HCEC 1CT (cell line): ENCODE measurements around the gene RAB8B.

Experiments
- DNase-seq: peaks from one replicate; pipeline ENCODE4 v3.0.0-alpha.2; 2017

RAB8B gene

GRCh38 chr15:63238796-63239195, 49.4 kb downstream of the RAB8B start:
- DNase-seq: peak; percentile 88

DNA sequence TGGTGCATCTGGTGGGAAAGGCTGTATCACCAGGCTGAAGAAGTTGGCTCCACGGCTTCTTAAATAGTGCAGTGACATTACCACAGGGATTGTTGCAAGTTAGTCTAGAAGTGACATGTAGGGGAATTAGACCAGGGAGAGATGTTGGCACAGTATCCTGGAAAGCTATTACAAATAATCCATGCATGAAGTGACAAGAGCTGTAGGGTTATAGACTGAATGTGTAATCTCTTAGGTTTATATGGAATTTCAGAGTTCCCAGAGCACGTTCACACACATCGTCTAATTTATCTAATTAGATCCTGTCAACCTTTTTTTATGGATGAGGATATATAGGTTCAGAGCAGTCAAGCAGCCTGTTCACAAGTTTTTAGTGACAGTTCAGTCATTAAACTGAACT, 50.7 kb downstream of the RAB8B start:
- DNase-seq: no peak

DNA sequence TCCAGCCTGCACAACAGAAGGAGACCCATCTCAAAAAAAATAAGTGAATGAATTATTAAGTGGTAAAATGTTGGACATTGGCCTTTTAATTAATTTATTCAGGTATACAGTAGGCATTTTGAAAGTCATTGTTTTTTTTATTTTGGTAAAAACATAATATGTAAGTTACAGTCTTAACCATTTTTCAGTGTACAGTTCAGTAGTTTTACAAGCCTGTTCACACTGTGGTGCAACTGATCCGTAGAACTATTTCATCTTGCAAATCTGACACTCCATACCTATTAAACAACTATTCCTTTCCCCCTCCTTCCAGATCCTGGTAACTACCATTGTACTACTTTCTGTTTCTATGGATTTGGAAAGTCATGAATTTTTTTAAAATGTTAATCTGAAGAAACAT, 51.9 kb downstream of the RAB8B start:
- no peak for DNase-seq

GRCh38 chr15:63243101-63243500, 53.7 kb downstream of the RAB8B start:
- peak; percentile 76 for DNase-seq

- DNase-seq: no peak
Observed at GRCh38 chr15:63243776-63244175, 54.4 kb downstream of the RAB8B start.

- peak; percentile 53 for DNase-seq
Observed at GRCh38 chr15:63244399-63244798, 55.0 kb downstream of the RAB8B start.

DNA sequence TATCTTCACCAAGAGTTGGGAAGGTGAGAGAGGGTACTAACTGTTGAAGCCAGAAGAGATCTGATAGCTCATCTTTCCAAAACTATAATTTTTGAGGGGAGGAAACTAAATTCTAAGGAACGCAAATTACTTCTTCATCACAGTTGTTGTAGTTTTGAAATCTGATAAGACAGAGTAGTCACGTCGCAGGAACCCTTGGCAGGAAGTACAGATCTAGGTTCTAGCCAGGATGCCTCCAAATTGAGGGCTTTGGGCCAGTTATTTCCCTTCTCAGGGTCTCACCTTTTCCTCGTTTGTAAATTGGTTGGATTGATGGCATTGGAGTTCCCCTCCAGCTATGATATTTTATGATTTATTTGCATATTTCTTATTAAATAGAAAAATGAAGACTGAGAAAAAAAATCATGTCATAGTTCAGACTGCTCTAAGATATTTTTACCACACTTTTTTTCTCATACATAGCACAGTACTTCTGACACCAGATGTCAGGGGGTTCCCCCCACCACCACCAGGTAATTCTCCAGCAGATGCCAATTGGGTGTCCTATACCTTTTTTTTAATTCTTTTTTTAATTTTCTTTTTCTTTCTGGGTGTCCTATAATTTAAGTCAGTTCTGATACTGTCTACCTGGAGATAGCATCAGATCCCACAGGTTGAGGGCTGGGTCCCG, 55.7 kb downstream of the RAB8B start:
- DNase-seq: no peak

DNA sequence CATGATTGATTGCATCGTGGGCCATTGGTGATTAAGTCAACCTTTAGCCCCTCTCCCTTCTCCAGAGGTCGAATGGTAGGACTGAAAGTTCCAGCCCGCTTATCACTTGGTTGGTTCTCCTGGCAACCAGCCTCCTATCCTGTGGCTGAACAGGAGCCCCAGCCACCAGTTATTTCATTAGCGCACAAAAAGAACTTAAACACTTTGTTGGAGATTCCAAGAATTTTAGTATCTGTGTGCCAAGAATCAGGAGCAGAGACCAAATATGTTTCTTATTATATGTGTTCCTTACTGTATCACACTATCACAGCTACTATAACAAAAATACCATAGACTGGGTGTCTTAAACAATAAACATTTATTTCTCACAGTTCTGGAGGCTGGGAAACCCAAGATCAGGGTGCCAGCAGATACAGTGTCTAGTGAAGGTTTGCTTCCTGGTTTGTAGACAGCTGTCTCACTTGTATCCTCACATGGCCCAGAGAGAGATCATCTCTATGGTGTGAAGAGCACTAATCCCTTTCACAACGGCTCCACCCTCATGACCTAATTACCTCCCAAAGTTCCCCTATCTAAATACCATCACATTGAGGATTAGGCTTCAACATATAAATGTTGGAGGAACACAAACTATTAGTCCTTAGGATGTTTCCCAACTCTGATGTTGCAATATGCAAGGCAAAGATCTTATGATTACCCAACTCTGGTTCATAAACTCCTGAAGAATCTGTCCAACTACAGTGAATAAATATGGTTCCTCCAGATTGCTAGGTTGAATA, 57.5 kb downstream of the RAB8B start:
- peak; percentile 96 for DNase-seq

- DNase-seq: peak; percentile 98
Observed at GRCh38 chr15:63250312-63250965, 61.0 kb downstream of the RAB8B start.

DNA sequence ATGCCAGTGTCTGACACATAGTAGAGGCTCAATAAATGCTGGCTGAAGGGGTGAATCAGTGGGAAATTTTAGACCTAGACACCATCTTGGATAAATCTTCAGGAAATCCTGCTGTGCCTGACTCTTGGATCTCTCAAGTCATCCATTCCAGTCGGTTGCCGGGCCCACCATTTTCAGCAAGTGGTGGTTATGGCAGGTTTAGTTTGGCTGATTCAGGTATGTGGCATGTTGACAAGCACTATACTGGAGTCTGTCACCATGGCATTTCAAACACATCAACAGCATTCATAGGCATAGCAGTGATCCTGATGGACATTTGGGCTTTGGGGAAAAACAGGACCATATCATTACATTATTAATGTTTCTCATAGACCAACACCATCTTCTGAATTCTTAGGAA, 62.3 kb downstream of the RAB8B start:
- no peak for DNase-seq

DNA sequence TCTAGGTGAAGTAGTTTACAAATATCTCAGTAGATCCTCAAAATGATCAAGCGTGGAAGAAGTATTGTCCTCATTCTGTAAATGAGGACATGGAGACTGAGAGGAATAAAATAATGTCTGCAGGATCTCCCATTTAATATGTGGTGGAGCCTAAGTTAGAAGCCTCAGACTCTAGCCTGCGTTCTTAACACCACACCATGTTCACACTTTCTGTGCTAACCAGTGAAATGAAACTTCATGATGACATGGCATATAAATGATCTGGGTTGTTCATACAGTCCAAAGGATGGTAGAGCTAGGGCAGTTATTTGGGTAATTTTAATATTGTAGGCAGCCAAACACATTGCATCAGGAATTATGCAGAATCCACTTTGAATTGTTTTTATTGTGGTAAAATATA, 62.9 kb downstream of the RAB8B start:
- no peak for DNase-seq

- no peak for DNase-seq
Observed at GRCh38 chr15:63254991-63255390, 65.6 kb downstream of the RAB8B start.

DNA sequence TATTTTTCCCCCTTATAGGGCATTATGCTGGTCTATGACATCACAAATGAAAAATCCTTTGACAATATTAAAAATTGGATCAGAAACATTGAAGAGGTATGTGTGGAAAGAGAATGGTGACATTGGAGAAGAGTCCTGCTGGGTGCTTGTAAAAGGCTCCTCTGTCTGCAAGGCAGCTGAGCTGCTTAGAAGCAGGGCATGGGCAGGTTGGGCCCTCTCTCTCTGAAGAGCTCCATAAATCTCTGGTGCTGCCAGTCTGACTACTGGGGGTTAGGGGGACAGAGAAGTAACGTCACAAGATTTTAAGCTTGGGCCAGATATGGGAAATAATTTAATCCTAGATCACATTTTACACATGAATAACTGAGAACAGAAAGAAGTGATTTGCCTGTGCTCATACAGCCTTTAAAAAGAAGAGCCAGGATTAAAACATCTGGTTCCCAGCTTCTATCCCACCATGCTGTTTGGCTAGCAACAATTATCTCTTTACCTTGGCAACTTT, 66.1 kb downstream of the RAB8B start:
- DNase-seq: no peak

GRCh38 chr15:63256433-63257274, 67.2 kb downstream of the RAB8B start:
- peak; percentile 81 for DNase-seq

- DNase-seq: no peak
Observed at GRCh38 chr15:63258658-63259057, 69.3 kb downstream of the RAB8B start.

- DNase-seq: no peak
Observed at GRCh38 chr15:63260791-63261190, 71.4 kb downstream of the RAB8B start.

GRCh38 chr15:63261311-63261710, 71.9 kb downstream of the RAB8B start:
- no peak for DNase-seq

DNA sequence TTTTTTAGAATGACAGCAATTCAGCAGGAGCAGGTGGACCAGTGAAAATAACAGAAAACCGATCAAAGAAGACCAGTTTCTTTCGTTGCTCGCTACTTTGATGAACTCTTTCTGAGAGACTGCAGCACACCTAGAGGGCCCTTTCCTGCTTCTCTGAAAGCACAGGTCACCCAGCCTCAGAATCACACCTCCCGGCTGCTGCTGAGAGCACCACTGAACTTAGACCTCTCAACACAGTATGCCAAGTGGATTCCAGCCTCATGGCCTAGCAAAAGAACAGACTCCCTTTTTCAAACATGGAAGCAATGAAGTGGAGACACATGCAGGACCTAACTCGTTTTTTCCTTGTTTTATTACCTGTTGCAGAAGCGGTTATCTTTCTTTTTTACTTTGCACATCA, 74.1 kb downstream of the RAB8B start:
- no peak for DNase-seq

DNA sequence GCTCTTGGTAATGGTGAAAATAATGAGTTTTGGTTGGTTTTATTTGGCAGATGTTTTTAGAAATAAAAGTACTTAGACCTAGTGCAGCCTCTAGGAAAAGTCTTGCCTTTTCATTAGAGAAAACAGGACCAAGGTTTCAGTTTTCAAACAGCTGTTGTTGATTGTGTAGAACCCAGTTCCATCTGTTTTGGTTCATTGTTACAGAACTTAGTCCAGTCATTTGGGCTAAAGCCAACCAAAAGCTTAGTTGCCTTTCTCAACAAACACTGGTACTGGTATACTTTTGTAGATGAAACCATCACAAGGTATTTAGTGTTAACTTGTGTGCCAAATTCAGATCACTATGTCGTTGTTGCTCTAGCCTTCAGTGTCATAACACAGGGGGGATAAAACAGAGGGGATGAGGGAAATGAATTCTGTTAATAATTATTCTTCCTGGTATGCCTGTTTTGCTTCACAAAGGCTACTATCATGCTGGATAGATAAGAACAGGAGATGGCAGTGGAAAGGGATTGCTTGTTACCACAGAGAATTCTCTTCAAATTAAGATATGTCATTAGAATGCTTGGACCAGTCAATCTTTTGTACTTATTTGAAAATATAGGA, 75.4 kb downstream of the RAB8B start:
- DNase-seq: peak; percentile 23

- DNase-seq: no peak
Observed at GRCh38 chr15:63274427-63274826, 85.0 kb downstream of the RAB8B start.

DNA sequence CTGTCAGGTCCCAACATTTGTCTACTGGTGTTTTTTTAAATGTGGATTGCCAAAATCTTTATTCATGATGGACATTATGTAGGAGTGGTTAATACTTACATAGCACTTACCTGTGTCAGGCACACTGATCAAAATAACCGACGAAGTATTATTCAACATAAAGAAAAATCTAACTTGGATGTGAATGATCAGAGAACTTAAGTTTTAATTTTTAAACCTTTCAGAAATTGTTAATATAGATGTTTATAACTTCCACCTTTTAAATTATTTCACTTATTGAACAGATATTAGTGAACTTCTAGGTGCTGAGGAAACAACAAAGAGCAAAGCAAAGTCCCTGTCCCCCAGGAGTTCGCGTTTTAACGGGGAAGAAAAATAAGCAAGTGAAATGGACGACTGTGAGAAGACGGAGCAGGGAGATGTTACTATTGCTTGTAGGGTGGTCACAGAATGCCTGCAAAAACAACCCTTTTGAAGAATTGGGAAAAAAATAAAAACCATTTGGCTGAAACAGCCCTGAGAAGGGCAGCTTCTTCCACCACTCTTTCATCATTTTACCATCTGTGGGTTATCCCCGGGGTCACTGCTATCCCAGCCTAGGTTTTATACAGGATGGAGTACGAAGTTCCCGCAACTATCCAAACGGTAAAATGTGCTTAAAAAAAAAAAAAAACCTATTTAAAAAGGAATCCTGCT, 87.1 kb downstream of the RAB8B start:
- DNase-seq: no peak
